ENCODE results near the gene ZC3H12C.
A peak's percentile ranks its signal among the peaks of the same experiment; 100 is the strongest.

ZC3H12C gene

DNA sequence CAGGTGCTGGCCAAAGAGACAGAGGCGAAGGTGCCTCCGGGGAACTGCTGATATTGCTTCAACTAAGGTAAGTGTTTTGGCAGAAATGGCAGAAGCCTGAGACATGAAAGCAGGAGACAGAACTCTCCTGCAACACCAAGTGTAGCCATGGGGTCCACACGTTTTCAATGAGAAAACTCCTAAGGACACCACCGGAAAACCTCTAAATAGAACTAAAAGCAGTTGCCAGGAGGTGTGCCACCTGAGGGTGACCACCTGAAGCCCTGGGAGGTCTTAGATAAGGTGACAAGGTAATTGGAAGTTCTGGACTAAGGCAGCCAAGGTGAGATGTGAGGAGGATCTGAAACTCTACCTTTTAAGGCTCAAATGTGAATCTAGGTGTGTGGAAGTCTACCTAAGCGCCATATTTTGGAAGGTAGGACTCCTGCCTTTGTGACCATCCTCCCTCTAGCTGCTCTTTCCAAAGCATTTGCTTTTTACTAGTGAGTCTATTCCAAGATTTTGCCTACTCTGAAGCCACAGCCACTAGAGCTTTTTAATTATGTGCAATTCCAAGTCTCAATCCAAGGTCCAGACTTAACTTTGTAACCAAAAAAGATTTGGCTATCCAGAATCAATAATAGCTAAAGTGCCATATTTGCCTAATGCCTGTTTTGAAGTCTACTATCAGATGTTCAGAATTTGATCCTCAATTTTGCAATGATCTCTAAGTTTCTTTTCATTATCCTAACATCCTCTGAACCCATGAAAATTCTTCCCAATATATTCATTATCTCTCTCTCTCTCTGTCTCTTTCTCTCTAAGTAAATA is 4.5 kb upstream of the ZC3H12C start:
- H3K9me3 Mint-ChIP-seq, result no peaks in the 10 kb centered on the region
- no peaks in the 10 kb centered on the region for H3K36me3 Mint-ChIP-seq (ENCODE audit: low read depth)
- no peak overlapping the region for H3K27ac Mint-ChIP-seq
- H3K4me3 Mint-ChIP-seq, result no peak overlapping the region
- TF ChIP-seq, protein P1, sequence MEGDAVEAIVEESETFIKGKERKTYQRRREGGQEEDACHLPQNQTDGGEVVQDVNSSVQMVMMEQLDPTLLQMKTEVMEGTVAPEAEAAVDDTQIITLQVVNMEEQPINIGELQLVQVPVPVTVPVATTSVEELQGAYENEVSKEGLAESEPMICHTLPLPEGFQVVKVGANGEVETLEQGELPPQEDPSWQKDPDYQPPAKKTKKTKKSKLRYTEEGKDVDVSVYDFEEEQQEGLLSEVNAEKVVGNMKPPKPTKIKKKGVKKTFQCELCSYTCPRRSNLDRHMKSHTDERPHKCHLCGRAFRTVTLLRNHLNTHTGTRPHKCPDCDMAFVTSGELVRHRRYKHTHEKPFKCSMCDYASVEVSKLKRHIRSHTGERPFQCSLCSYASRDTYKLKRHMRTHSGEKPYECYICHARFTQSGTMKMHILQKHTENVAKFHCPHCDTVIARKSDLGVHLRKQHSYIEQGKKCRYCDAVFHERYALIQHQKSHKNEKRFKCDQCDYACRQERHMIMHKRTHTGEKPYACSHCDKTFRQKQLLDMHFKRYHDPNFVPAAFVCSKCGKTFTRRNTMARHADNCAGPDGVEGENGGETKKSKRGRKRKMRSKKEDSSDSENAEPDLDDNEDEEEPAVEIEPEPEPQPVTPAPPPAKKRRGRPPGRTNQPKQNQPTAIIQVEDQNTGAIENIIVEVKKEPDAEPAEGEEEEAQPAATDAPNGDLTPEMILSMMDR (IDR thresholded peaks at IDR 0.05), result no peak
- peaks cover 16% of the 10 kb centered on the region for H3K27me3 Mint-ChIP-seq (ENCODE audit: low read depth, poor library complexity)
- peaks cover 5% of the 10 kb centered on the region for H3K4me1 Mint-ChIP-seq
- DNase-seq, result no peak

- no peak overlapping the region for H3K4me3 Mint-ChIP-seq
- no peak for DNase-seq
Measured at GRCh38 chr11:110089617-110090282, 3.4 kb upstream of the ZC3H12C start.

DNA sequence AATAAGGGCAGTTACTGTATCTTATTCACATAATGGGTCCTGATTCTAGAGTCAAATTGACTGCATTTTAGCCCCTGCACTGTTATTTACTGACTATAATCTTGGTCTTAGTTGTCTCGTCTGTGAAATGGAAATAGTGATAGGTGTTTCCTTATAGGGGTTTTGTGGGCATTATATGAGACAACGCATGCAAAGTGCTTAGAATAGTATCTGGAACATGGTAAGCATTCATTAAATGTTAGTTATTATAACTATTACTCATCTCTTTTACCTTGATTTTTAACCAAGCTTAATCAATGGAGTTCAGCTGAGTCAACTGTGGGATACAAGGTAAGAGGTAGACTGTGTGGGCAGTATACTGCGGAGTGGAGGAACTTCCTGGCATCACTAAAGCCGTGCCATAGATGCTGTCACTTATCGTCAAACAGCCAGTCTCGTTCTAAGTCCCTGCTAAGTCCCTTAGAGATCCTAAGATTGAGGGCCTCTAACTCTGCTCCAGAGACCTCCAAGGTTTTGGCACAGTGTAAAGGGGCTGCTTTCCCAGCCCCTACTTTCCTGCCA is 2.6 kb upstream of the ZC3H12C start:
- TF ChIP-seq, protein P1 (IDR thresholded peaks at IDR 0.05), result no peak
- Mint-ChIP-seq H3K4me1 (peaks cover 21% of the 10 kb centered on the region), H3K27me3 (ENCODE audit: low read depth, poor library complexity) (peaks cover 11% of the 10 kb centered on the region), H3K9me3 (no peaks in the 10 kb centered on the region), H3K36me3 (ENCODE audit: low read depth) (no peaks in the 10 kb centered on the region), H3K4me3 (no peak overlapping the region), H3K27ac (no peak overlapping the region)
- DNase-seq, result no peak

More at GRCh38 chr11:110089617-110090282, 3.4 kb upstream of the ZC3H12C start:
- TF ChIP-seq, protein P1 (IDR thresholded peaks at IDR 0.05), result no peak
- Mint-ChIP-seq H3K27ac (no peak overlapping the region), H3K9me3 (no peaks in the 10 kb centered on the region), H3K36me3 (ENCODE audit: low read depth) (no peaks in the 10 kb centered on the region), H3K4me1 (peaks cover 16% of the 10 kb centered on the region), H3K27me3 (ENCODE audit: low read depth, poor library complexity) (peaks cover 11% of the 10 kb centered on the region)

GRCh38 chr11:110092111-110092514 is 1.1 kb upstream of the ZC3H12C start:
- no peaks in the 10 kb centered on the region for H3K9me3 Mint-ChIP-seq
- peak overlapping the region; percentile 26 for H3K27ac Mint-ChIP-seq
- peaks cover 8% of the 10 kb centered on the region for H3K27me3 Mint-ChIP-seq (ENCODE audit: low read depth, poor library complexity)
- TF ChIP-seq, protein P1 (IDR thresholded peaks at IDR 0.05), result no peak
- peak overlapping the region; percentile 90 for H3K4me3 Mint-ChIP-seq
- H3K4me1 Mint-ChIP-seq, result peaks cover 33% of the 10 kb centered on the region
- DNase-seq, result no peak
- no peaks in the 10 kb centered on the region for H3K36me3 Mint-ChIP-seq (ENCODE audit: low read depth)

DNA sequence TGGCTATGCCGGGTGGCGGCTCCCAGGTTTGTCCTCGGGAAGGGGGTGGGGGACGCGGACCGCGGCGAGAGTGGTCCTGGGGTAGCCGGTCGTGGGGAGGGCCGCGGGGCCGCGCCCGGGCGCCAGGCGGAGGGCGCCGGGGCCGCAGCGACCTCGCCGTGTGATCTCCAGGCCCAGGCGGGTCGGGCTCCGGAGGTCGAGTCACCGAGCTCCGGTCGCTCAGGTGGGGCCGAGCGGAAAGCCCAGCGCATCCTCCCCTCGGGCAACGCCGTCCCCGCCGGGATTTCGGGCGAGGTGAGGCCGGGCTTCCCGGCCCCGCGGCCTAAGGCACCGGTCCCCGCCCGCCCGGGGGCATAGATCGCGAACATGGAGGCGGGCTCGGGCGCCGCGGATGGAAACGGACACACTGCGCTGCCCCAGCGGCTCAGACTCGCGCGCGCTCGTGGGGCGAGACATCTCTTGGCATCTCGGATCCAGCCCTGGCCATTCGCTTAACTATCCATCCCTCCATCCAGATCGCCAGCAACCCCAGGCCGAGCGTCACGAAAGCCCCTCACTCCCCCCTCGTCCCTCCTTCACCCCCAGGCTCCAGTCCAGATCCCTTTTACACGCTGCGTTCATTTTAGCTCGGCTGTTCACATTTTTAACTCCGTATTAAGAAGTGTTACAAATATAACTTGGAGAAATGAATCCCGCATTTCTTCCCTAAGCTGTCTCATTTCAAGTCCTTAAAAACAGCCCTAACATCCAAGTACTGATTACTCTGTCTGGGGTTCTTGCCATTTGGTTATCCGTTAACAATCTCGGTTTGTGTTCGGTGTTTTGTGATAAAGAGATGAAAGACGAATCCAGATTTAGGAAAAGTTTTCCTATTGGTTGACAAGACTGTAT is 460 bp downstream of the ZC3H12C start:
- DNase-seq, result peak; percentile 61
- H3K27ac Mint-ChIP-seq, result peak overlapping the region; percentile 98
- H3K9me3 Mint-ChIP-seq, result no peaks in the 10 kb centered on the region
- peaks cover 33% of the 10 kb centered on the region for H3K4me1 Mint-ChIP-seq
- no peaks in the 10 kb centered on the region for H3K36me3 Mint-ChIP-seq (ENCODE audit: low read depth)
- H3K27me3 Mint-ChIP-seq (ENCODE audit: low read depth, poor library complexity), result peaks cover 6% of the 10 kb centered on the region
- TF ChIP-seq, protein P1 (IDR thresholded peaks at IDR 0.05), result no peak
- H3K4me3 Mint-ChIP-seq, result peak overlapping the region; percentile 92
